GM19467 (cell line): ENCODE measurements around the gene RBM11.
A peak's percentile ranks its signal among the peaks of the same experiment; 100 is the strongest.
"Not testable (repeated sequence)": the region's sequence is repeated elsewhere in the genome, so short reads cannot be mapped to it uniquely, and the experiment has no call there.

ENCODE experiments used
- ATAC-seq: cut with Tn5 transposase; IDR thresholded peaks from one replicate; pipeline ENCODE4 v1.9.1; 2021; ENCODE audit warnings: mild to moderate bottlenecking, moderate library complexity; ENCODE audit not compliant: unreplicated experiment

Gene RBM11, protein sequence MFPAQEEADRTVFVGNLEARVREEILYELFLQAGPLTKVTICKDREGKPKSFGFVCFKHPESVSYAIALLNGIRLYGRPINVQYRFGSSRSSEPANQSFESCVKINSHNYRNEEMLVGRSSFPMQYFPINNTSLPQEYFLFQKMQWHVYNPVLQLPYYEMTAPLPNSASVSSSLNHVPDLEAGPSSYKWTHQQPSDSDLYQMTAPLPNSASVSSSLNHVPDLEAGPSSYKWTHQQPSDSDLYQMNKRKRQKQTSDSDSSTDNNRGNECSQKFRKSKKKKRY

DNA sequence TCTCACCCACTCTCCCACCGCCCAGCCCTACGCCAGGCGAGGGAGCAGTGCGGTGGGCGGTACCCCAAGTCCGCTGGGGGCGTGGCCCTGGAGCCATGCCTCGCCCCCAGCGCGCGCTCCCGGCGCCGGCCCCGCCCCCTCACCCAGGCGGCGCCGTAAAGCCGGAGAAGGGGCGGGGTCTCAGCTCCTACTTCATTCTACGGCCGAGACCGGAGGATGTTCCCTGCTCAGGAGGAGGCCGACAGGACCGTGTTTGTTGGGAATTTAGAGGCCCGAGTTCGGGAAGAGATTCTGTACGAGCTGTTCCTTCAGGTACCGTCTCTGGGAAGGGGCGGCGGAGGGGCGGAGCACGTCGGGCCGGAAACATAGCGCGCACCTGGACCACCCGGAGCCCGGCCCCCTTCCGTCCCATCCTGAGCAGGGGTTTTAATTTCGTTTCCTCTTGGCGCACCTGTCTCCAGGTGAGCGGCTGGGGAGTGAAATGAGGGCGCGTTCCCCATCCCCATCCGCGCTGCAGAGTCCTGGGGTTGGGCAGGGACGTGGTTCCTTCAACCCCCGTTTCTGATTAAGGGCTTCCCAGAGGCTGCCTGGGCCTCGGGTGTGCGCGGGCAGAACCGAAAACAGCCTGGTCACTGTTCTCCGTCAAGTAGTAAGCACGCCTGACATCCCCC is at the start of gene RBM11:
RBM11 (plus strand) TSS at position 187 of the 671 bp plus-strand sequence; CDS start at position 217, 30 bp downstream.
- peak; percentile 92 for ATAC-seq

DNA sequence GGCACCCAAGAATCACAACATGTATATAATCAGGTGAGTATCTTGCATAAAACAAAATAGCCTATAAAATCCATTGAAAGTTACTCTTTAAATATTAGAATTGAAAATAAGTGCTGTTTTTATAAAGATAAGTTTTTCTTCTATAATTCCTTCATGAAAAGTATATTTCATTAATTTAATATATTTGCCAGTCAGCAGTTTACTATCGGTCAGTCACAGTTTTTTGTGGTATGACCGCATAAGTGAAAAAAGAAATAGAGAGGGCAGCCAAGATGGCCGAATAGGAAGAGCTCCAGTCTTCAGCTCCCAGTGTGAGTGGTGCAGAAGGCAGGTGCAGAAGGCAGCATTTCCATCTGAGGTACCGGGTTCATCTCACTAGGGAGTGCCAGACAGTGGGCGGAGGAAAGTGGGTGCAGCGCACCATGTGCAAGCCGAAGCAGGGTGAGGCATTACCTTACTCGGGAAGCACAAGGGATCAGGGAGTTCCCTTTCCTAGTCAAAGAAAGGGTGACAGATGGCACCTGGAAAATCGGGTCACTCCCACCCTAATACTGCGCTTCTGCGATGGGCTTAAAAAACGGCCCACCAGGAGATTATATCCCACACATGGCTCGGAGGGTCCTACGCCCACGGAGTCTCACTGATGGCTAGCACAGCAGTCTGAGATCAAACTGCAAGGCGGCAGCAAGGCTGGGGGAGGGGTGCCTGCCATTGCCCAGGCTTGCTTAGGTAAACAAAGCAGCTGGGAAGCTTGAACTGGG is 49.3 kb upstream of the RBM11 start:
- not testable (repeated sequence) for ATAC-seq

DNA sequence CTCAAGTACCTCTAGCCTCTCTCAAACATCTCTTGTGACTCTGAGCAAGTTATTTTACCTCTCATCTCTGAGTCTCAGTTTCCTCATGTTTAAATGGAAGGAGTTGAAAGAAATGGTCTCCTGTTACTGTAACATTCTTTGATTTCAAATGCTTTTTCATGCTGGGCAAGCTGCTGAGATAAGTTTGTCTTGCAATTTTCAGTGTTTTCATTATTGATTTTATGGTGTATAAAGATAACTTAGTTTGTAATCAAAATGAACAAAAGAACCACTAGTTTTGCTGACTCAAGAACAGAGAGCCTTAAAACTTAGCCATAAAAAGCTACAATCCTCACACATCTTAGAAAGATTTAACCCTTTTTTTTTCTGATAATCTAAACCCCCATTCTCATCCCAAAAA is 9.7 kb upstream of the RBM11 start:
- no peak for ATAC-seq

DNA sequence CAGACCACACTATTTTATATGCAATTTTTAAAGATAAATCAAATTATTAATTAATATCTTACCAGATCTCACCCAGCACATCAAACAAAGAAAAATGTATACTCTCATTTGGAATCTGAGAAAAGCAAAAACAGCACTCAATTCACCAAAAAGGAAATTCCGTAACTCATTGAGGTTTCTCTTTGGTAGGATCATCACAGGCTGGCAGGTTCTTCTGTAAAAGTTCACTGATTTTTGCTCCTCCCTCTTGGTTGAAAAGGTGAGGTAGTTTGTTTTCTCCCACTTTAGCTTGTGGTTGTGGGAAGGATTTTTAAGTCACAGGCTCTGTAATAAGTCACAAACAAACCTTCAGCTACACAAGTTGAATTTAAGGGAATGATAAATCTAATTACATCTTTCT is 5.2 kb upstream of the RBM11 start, which contains the start of gene LIPI:
LIPI (minus strand) TSS at position 218 of the 400 bp plus-strand sequence; CDS start at position 108, 110 bp downstream.
- ATAC-seq = no peak

DNA sequence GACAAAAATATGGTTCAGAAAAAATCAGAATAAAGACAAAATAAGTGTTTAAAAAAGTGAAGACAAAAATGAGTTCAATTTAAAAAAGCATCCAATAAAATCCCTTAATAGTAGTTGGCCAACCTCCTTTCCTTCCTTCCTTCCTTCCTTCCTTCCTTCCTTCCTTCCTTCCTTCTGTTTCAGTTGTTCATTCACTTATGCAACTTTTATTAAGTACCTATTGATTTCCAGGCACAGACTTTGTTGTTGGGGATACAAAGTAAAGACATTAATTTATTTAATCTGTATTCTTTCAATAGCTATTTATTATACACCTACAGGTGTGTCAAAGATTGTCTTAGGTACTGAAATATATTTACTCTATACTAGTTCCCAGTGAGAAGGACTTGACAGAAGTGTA is 2.8 kb upstream of the RBM11 start:
- ATAC-seq = no peak

DNA sequence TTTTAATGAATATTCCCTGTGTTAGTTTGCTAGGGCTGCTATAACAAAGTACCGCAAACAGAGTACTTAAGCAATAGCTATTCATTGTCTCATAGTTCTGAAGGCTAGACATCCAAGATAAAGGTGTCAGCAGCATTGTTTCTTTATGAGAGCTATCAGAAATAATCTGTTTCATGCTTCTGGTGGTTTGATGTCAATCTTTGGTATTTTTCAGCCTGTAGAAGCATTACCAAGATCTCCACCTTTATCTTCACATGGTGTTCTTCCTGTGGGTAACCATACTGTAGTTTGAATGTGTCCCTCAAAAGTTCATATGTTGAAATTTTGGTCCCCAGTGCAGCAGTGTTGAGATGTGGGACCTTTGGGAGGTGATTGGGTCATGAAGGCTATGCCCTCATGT is 7.4 kb downstream of the RBM11 start:
- no peak for ATAC-seq

DNA sequence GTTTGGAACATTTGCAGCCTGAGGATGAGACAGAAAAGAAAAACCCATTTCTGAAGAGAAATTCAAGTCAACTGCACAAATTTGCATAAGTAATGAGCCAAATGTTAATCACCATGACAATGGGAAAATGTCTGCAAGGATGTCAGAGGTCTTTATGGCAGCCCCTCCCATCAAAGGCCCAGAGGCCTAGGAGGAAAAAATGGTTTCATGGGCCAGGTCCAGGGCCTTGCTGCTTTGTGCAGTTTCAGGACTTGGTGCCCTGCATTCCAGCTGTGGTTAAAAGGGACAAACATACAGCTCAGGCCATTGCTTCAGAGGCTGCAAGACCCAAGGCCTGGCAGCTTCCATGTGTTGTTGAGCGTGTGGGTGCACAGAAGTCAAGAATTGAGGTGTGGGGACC is 13.4 kb downstream of the RBM11 start:
- no peak for ATAC-seq

DNA sequence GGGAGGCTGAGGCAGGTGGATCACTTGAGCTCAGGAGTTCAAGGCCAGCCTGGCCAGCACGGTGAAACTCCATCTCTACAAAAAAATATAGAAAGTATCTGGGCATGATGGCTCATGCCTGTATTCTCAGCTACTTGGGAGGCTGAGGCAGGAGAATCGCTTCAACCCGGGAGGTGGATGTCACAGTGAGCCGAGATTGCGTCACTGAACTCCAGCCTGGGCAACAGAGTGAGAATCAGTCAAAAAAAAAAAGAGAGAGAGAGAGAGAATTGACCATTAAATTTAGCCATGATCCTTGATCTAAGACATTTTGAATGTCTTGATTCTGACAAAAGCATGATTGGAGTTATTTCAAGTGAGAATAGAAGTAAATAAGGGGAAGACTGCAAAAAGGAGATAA is 19.1 kb downstream of the RBM11 start:
- no peak for ATAC-seq

DNA sequence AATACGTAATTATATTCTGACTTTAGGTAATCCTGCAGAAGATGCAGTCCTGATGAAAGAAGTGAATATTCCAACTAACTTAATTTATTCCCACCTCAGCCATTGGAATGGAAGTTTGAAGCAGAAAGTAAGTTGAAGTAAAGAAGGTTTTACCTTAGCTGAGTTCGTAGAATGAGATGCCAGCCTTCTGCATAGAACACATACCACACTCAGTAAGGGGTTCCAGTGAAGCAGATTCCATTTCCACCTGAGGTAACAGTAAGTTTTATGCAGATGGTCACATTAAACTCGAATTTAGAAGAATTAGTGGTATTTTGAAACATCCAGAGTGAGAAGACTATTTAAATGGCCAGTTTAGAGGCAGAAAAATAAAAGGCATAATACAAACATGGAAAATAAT is 20.2 kb downstream of the RBM11 start:
- no peak for ATAC-seq

DNA sequence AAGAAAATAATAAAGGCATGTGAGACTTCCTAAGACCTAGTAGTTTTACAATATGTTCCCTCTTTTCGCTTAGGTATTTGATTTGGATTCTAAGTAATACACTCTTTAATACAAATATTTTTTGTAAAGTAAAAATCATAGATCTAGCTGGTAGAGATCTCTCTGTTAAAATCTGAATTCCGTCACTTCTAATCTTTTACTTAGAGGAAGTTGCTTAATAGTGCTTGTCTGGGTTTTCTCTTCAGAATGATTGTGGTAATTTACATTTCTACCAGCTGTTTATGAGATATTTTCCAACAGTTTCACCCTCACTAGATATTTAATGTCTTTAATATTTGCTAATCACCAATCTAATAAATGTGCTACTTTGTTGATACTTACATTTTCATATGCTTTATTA is 23.3 kb downstream of the RBM11 start:
- ATAC-seq = no peak

DNA sequence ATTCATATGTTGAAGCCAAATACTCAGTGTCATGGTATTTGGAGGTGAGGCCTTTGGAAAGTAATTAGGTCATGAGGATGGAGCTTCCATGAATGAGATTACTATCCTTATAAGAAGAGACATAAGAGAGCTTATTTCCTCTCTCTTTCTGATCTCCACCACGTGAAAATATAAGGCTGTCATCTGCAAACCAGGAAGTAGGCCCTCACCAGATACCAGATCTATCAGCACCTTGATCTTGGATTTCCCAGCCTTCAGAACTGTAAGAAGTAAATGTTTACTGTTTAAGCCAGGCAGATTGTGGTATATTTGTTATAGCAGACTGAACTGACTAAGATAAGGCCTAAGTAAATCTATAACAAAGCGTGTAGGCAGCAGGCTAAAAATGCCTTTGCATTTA is 25.3 kb downstream of the RBM11 start:
- no peak for ATAC-seq

DNA sequence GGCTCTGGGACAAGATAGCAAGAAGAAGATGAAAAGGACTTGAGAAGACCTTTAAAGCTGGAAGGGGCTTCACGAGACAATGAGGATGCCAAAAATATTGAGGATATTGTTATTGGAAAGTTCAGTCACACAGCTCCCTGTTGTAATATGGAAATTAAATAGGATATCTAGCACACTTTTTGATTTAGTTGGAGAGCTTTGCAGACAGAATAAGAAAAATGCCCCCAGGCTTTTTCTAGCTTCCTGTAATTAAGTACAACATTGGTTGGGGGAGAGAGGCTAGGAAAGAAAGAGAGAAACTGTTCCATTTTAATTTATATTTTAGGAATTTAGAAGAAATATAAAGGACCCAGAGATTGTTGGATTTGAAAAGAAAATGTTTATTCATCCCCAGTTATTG is 27.5 kb downstream of the RBM11 start:
- ATAC-seq = no peak

DNA sequence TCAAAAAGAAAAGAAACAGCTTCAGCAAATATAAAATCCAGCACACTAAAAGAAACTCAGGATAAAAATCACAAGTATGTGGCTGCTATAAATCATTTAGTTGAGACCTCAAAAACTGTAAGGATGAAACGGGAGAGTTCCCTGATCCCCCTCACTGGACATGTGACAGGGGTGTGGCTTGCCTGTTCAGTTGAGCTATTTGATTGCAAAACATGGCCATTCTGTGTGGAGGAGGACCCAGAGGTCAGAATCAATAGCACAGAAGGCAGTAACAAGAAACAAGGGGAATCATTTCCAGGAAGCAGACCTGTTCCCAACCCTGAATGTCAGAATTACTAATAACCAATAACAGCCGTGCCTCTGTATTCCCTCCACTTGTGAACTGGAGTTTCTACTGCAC is 27.9 kb downstream of the RBM11 start:
- no peak for ATAC-seq

DNA sequence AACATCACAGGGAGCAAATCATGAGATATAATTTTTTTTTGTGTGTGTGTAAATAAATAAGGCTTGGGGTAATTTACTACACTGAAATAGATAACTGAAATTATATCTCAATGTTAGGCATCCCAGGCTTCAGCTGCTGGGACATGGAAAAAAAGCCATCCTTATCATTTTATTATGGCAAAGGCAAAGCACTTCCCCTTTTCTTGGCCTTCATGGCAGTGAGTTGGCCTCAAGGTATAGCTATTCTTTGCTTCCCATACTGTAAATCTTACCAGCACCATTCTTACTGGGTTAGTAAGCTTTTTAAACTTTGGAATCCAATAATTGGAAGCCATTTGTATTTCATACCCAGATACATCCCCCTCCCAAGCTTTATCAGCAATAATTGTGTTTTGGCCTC is 29.0 kb downstream of the RBM11 start:
- no peak for ATAC-seq

DNA sequence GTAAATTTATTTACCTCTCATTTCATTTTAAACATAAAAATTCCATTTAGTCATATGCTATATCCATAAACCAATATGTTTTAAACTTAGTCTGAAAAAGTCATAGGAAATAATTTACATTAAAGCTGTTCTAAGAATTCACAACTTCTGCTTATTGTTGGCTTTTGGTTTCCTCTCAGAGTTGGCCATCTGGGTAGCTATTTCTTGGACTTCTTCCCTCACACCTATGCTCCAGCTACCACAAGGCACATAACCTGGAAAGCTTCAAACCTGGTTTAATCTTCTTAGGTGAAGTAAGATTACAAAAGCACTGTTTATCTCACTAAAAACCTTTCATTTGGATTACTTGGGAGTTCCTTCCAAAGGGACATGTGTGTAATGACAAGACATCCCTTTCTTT is 29.8 kb downstream of the RBM11 start:
- ATAC-seq = no peak

DNA sequence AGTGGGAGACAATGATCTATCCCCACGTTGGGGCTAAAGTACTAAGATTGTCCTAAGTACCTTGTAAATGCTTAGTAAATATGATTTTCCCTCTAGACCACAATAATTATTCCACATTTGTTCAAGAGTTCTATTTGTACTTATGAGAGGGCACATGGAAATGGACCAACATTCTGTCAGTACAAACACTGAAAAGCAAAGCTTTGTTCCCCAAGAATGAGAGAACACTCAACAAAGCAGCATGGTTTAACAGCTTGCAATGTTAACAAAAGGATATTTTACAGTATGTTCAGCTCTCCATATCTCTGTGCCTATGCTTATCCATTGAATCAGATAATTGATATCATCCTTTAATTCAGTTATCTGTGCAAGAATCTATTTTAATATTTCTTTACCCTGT is 35.4 kb downstream of the RBM11 start:
- no peak for ATAC-seq

DNA sequence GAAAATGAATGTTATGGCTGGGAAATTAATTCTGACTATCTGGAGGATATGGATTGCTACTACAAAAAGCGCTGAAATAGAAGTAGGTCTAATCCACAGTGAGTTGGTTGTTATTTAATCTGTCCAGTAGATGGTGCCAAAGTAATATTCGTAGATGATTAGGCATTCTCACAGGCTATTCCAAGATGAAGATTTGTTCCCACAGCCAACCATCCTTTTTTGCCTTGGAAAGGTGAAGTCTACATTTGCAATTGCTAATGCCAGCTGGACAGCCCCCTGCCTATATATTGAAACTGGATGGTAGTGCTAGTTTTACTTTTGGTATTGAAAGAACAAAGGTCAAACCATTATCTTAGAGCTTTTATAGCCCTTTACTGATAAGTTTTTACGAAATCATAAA is 43.8 kb downstream of the RBM11 start:
- no peak for ATAC-seq

DNA sequence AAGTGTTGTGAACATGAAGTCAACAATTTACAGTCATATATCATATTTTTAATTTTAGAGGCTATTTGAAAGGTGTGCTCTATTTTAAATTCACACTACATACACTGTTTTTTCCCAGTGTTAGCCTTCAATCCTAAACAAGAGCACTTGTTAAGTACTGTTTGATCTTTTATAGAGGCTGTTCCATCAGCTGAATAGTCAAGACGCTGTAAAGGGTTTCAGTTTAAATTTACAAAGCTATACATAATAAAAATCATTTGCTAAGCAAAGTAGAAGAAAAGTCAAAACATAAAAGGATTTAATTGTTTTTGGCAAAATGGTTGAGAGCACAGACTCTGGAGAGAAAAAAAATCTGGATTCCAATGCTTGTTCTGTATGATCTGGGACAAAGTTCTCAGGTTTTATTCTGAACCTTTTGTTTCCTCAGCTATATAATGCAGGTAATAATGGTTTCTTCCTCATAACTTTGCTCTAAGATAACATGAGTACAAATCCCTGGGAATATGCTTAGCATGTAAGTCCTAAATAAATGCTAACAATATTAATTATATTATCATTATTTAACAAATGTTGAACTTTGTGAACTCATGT is 44.3 kb downstream of the RBM11 start:
- no peak for ATAC-seq

DNA sequence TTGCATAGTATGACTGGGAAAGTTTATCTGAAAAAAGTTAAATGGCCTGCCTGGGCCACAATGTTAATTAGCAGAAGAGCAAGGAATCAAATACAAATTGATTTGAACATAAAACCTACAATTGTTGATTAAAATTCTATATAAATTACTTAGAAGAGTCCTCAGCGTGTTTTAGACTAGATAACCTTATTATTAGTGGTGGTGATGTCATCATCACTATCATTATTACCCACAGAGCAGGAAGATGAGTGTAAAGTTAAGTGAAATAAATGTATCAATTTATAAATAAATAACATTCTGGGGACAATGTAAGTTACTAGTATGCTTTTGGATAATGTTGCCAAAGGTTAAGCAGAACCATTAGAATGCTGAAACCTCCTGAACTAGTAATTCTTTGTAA is 46.1 kb downstream of the RBM11 start:
- no peak for ATAC-seq

DNA sequence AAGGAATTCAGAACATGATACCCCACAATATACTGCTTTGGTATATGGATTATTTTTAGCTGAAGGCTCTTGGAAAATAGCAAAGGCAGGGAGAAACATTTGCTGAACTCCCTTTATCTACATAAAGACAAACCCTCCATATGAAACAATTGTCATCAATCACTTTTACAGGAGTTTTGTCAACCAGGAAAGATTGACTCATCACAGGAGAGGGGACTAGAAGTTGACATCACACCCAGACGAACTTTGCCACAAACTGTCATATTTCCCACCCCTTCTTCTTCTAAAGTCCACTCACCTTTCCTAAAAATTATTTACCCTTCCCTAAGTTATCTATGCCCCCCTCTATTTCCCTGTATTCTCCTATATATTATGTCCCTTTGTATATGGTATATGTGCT is 47.9 kb downstream of the RBM11 start:
- no peak for ATAC-seq

DNA sequence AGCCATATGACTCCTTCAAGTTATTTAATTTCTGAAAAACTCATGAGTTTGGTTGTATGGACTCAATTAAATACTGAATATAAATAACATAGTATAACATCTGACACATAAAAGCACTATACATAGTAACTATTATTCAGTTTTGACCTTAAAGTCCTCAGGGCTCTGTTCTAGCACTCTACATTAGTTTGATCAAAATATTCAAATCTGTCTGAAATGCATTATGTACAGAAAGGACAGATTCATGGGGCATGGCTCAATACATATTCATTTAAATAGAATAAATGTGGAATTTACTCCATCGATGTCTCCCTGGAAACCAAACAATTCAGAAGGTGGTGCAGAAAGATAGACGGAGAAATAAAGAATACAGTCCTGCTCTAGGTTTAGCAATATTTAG is 49.1 kb downstream of the RBM11 start:
- no peak for ATAC-seq

DNA sequence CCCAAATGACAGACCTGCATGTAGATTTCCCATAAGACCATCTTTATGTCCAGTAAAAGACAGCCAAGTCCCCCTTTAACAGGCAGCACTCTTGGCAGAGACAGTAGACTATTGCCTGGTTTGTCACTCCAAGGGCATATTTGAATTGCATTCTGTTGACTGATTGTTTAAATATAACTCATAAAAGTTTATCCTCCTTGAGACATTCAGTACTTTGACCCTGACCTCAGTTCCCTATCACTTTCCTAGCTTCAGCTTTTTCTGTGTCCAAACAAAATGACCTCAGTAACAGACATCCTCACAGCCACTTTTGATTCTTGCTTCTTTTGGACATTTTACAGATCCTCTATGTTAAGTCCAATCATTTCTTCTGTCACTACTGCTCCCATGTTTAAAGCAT is 51.1 kb downstream of the RBM11 start:
- ATAC-seq = no peak
